BE2C (cell line): Measurements from ENCODE around the gene GNB1L.
"Not testable (repeated sequence)": the region's sequence is repeated elsewhere in the genome, so short reads cannot be mapped to it uniquely, and the experiment has no call there.

Experiments
- DNase-seq: peaks from one replicate; pipeline ENCODE4 v3.0.0-alpha.2; 2020
- H3K27me3 ChIP-seq: fragments of 250-450 bp; sonication (Bioruptor Pico); 2 replicates; pipeline ENCODE4 v1.5.1; 2020; ENCODE audit warnings: mild to moderate bottlenecking
- H3K36me3 ChIP-seq: fragments of 250-450 bp; sonication (Bioruptor Pico); 2 replicates; pipeline ENCODE4 v1.5.1; 2020; ENCODE audit warnings: mild to moderate bottlenecking
- H3K4me1 ChIP-seq: fragments of 250-450 bp; sonication (Bioruptor Pico); 2 replicates; pipeline ENCODE4 v1.5.1; 2020
- H3K4me3 ChIP-seq: 2 replicates; pipeline ENCODE4 v1.5.1; 2011; ENCODE audit warnings: low read depth, low read length
- H3K9me3 ChIP-seq: fragments of 250-450 bp; sonication (Bioruptor Pico); 2 replicates; pipeline ENCODE4 v1.5.1; 2020
- TF ChIP-seq, protein P1 (sequence below): IDR thresholded peaks from 2 replicates; pipeline ENCODE4 v1.5.1; 2012; ENCODE audit warnings: mild to moderate bottlenecking, low read depth, low read length

The GNB1L gene

GRCh38 chr22:19793661-19794310, 60.9 kb downstream of the GNB1L start:
- TF ChIP-seq, protein P1, sequence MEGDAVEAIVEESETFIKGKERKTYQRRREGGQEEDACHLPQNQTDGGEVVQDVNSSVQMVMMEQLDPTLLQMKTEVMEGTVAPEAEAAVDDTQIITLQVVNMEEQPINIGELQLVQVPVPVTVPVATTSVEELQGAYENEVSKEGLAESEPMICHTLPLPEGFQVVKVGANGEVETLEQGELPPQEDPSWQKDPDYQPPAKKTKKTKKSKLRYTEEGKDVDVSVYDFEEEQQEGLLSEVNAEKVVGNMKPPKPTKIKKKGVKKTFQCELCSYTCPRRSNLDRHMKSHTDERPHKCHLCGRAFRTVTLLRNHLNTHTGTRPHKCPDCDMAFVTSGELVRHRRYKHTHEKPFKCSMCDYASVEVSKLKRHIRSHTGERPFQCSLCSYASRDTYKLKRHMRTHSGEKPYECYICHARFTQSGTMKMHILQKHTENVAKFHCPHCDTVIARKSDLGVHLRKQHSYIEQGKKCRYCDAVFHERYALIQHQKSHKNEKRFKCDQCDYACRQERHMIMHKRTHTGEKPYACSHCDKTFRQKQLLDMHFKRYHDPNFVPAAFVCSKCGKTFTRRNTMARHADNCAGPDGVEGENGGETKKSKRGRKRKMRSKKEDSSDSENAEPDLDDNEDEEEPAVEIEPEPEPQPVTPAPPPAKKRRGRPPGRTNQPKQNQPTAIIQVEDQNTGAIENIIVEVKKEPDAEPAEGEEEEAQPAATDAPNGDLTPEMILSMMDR, result no peak
- Histone ChIP-seq H3K4me3 (no peak overlapping the region), H3K9me3 (no peaks in the 10 kb centered on the region)

GRCh38 chr22:19793161-19793560, 61.5 kb downstream of the GNB1L start:
- H3K4me3 ChIP-seq, result no peak overlapping the region
- DNase-seq, result no peak
- H3K36me3 ChIP-seq, result no peaks in the 10 kb centered on the region
- TF ChIP-seq, protein P1, result no peak
- no peaks in the 10 kb centered on the region for H3K4me1 ChIP-seq
- H3K9me3 ChIP-seq, result no peaks in the 10 kb centered on the region
- H3K27me3 ChIP-seq, result no peaks in the 10 kb centered on the region

More at GRCh38 chr22:19793661-19794310, 60.9 kb downstream of the GNB1L start:
- no peaks in the 10 kb centered on the region for H3K36me3 ChIP-seq
- no peaks in the 10 kb centered on the region for H3K27me3 ChIP-seq
- no peak for DNase-seq
- H3K4me1 ChIP-seq, result no peaks in the 10 kb centered on the region

DNA sequence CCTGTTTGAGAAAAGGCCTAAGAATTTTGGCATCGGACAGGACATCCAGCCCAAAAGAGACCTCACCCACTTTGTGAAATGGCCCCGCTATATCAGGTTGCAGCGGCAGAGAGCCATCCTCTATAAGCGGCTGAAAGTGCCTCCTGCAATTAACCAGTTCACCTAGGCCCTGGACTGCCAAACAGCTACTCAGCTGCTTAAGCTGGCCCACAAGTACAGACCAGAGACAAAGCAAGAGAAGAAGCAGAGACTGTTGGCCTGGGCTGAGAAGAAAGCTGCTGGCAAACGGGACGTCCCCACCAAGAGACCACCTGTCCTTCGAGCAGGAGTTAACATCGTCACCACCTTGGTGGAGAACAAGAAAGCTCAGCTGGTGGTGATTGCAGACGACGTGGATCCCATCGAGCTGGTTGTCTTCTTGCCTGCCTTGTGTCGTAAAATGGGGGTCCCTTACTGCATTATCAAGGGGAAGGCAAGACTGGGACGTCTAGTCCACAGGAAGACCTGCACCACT, 62.2 kb downstream of the GNB1L start:
- H3K4me1 ChIP-seq, H3K9me3 ChIP-seq, H3K27me3 ChIP-seq, H3K4me3 ChIP-seq, DNase-seq, H3K36me3 ChIP-seq: not testable (repeated sequence)

GRCh38 chr22:19791894-19792293, 62.8 kb downstream of the GNB1L start:
- DNase-seq, result no peak
- Histone ChIP-seq H3K9me3 (no peaks in the 10 kb centered on the region), H3K4me1 (no peaks in the 10 kb centered on the region), H3K27me3 (no peaks in the 10 kb centered on the region), H3K36me3 (no peaks in the 10 kb centered on the region), H3K4me3 (no peak overlapping the region)
- TF ChIP-seq, protein P1, result no peak

- no peak overlapping the region for H3K4me3 ChIP-seq
- H3K9me3 ChIP-seq, result no peaks in the 10 kb centered on the region
- TF ChIP-seq, protein P1, result no peak
- no peak for DNase-seq
- H3K27me3 ChIP-seq, result no peaks in the 10 kb centered on the region
- no peaks in the 10 kb centered on the region for H3K4me1 ChIP-seq
- no peaks in the 10 kb centered on the region for H3K36me3 ChIP-seq
Observed at GRCh38 chr22:19791243-19791642, 63.4 kb downstream of the GNB1L start.

- Histone ChIP-seq H3K4me1 (no peaks in the 10 kb centered on the region), H3K4me3 (no peak overlapping the region), H3K27me3 (no peaks in the 10 kb centered on the region), H3K36me3 (no peaks in the 10 kb centered on the region), H3K9me3 (no peaks in the 10 kb centered on the region)
- TF ChIP-seq, protein P1, result no peak
- DNase-seq, result no peak
Observed at GRCh38 chr22:19789828-19790227, 64.8 kb downstream of the GNB1L start.

DNA sequence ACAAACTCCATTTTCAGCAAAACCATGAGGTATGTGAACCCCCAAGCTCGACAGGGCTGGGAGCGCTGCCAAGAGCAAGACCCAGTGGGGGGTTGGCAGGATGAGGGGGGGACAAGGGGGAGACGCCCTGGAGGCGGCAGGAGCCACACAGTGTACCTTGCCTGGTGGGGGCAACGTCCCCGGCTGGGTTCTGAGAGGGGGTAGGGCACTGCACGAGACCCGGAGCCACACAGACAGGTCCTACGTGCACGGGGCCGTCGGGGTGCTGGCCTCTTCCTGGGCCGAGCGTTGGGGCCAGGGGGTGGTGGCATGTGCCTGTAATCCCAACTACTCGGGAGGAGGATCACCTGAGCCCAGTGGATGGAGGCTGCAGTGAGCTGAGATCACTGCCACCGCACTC, 65.3 kb downstream of the GNB1L start:
- Histone ChIP-seq H3K4me3 (no peak overlapping the region), H3K36me3 (no peaks in the 10 kb centered on the region), H3K27me3 (no peaks in the 10 kb centered on the region), H3K4me1 (no peaks in the 10 kb centered on the region), H3K9me3 (no peaks in the 10 kb centered on the region)
- no peak for DNase-seq
- TF ChIP-seq, protein P1, result no peak
